ENCODE measurements around the gene CABP7. TPM values are rescaled to one million over a fixed set of nuclear protein-coding genes. Genes with fewer than 3 reads are reported as not detected.

CABP7 gene
- total RNA-seq, result not detected in 2 replicates

DNA sequence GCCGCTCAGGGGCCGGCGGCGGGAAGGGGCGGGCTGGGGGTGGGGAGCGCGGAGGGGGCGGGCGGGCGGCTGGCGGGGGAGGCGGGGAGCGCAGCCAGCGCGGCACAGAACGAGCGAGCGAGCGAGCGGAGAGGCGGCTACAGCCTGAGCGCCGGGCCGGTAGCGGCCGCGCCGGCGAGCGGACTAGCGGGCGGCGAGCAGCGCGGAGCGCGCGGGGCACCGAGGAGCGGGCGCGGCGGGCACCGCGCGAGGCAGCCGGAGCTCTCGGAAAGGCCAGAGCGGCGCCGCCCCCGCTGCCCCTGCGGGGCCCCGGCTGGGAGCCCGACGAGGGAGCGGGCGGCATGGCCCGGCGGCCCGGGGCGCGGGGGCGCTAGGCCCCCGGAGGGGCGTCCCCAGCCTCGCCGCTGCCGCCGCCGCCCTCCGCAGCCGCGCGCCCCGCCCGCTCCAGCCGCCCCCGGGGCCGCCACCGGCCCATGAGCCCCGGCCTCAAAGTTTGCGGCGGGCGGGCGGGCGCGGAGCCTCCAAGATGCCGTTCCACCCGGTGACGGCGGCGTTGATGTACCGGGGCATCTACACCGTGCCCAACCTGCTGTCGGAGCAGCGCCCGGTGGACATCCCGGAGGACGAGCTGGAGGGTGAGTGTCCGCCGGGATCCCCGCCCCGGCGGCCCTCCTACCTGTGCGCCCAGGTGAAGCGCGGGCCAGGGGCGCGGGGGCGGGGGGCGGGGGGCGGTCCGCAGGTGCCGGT, at the start of gene CABP7:
CABP7 (plus strand) TSS at position 105 of the 747 bp plus-strand sequence; CDS start at position 527, 422 bp downstream.

DNA sequence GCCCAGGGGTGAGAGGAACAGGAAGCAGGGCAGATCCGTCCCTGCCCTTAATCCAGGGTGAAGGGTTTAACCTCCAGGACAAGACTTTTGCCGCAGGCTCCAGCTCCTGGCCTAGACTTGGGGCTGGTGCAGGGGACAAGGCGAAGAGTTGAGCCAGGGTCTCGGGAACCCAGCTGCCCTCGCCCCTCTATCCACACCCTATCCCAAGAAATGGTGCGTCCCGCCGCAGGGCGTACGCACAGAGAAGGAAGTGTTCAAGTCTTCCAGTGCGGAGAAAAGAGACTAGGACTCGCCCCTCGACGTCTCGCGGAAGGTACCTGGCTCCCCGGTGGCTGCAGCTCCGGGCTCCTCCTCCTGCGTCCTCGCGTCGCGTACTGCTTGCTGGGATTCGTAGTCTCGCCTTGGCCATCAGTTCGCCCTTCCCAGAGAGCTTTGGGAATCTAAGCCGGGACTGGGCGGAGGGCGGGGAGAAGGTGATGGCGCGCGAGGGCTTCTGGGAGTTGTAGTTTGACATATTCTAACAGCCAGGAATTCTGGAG, 46.9 kb downstream of the CABP7 start, which contains the start of gene ZMAT5:
ZMAT5 (minus strand) TSS at position 376 of the 539 bp plus-strand sequence. CDS start 18,463 bp downstream, outside the sequence.

DNA sequence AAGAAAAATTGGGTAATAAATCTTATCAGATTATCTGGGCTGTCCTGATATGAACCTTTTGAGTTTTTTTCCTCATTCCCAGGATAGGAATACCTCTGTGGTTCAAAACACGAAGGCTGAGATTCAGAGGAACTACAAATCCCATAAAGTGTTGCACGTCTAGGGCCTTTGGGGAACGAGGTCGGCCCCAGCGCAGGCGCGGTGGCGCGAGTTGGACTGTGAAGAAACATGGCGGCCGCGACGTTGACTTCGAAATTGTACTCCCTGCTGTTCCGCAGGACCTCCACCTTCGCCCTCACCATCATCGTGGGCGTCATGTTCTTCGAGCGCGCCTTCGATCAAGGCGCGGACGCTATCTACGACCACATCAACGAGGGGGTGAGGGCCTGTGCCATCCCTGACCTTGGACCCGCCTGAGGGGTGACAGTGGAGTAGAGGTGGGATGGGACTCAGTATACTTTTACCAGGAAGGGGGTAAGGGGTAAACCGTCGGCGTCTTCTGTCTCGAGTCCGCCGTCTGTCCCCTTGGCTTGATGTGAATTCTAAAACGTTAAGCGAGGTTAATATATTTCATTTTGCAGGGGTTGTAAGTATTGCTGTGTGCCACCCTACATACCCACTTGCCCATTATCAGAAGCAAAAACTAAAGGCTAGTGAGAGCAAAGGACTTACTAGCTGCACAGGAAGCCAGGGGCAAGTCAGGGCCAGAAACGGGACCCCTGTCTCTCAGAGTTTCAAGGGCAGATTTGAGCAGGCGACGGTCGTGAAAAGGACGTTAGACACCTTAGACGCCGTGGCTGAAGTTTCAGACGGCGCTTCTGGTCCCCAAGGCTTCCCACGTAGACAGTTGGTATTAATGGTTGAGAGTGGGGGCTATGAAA, 47.6 kb downstream of the CABP7 start, which contains the start of gene UQCR10:
UQCR10 (plus strand) TSS at position 199 of the 881 bp plus-strand sequence; CDS start at position 229, 30 bp downstream.

Small RNA genes within 50 kb of the gene (small RNA-seq; reads per million reads assigned to genes)
- gene AC004882.2 (ENCODE audit: low replicate concordance) (not detected), gene RF00019 (ENCODE audit: low replicate concordance) (not detected)

Other genes starting within 250 kb of the CABP7 start
- 0.22 and 0.43 TPM in 2 replicates for gene NEFH, start 239.8 kb upstream of the CABP7 start, total RNA-seq
- 79.6 and 93.0 TPM in 2 replicates for gene THOC5, start 166.2 kb upstream of the CABP7 start, total RNA-seq
- 39.6 and 39.9 TPM in 2 replicates for gene NIPSNAP1, start 138.9 kb upstream of the CABP7 start, total RNA-seq
- gene NF2, start 116.4 kb upstream of the CABP7 start, total RNA-seq, result 48.1 and 151 TPM in 2 replicates
- 13.6 and 20.2 TPM in 2 replicates for gene ZMAT5, start 47.0 kb downstream of the CABP7 start, total RNA-seq
- 39.0 and 55.8 TPM in 2 replicates for gene UQCR10, start 47.4 kb downstream of the CABP7 start, total RNA-seq
- gene ASCC2, start 118.3 kb downstream of the CABP7 start, total RNA-seq, result 39.2 and 44.8 TPM in 2 replicates
- gene MTMR3, start 163.2 kb downstream of the CABP7 start, total RNA-seq, result 39.9 and 41.1 TPM in 2 replicates